Natural killer cell (primary cell): ENCODE results near the gene CMTR2. TPM values are rescaled to one million over a fixed set of nuclear protein-coding genes. Genes with fewer than 3 reads are reported as not detected.

Experiments
- ATAC-seq, 3 donors: fragments of 150-1000 bp in 2 of 3; fragments of 200-7000 bp in 1 of 3; cut with Tn5 transposase; 1 replicate in 1 of 3; 2 replicates in 2 of 3; pipeline ENCODE4 v1.10.0; 2021; ENCODE audit warnings: mild to moderate bottlenecking in 2 of 3, moderate library complexity in 2 of 3
- DNase-seq, 2 donors: peaks; one replicate each; pipeline versions ENCODE4 v3.0.0 to v3.0.0-alpha.2; 2013 to 2021; ENCODE audit warnings: mixed read lengths in 1 of 2
- H3K27ac ChIP-seq: one replicate; pipeline ENCODE4 v1.5.1; 2013; ENCODE audit warnings: mild to moderate bottlenecking, low read length
- H3K27me3 ChIP-seq: one replicate; pipeline ENCODE4 v1.6.1; 2013; ENCODE audit warnings: low read length; ENCODE audit not compliant: control insufficient read depth, insufficient read depth
- H3K36me3 ChIP-seq: one replicate; pipeline ENCODE4 v1.6.1; 2013; ENCODE audit warnings: low read length; ENCODE audit not compliant: control insufficient read depth, insufficient read depth
- H3K4me1 ChIP-seq: one replicate; pipeline ENCODE4 v1.6.1; 2013; ENCODE audit warnings: low read length; ENCODE audit not compliant: control insufficient read depth, insufficient read depth
- H3K4me3 ChIP-seq: one replicate; pipeline ENCODE4 v1.5.1; 2013; ENCODE audit warnings: low read length
- H3K9me3 ChIP-seq: one replicate; pipeline ENCODE4 v1.6.1; 2013; ENCODE audit warnings: low read length; ENCODE audit not compliant: control insufficient read depth, insufficient read depth
- H3K27ac Mint-ChIP-seq, 2 donors: one replicate each; pipeline ENCODE4 v1.8.0; 2022; ENCODE audit warnings: mild to moderate bottlenecking in 2 of 2, mixed read lengths in 2 of 2, moderate library complexity in 1 of 2
- H3K27me3 Mint-ChIP-seq, 2 donors: one replicate each; pipeline ENCODE4 v1.8.0; 2022; ENCODE audit warnings: low read depth in 2 of 2, mixed read lengths in 2 of 2
- H3K36me3 Mint-ChIP-seq: one replicate; pipeline ENCODE4 v1.8.0; 2022; ENCODE audit warnings: mixed read lengths
- H3K4me1 Mint-ChIP-seq, 2 donors: one replicate each; pipeline ENCODE4 v1.8.0; 2022; ENCODE audit warnings: mixed read lengths in 2 of 2
- H3K4me3 Mint-ChIP-seq: one replicate; pipeline ENCODE4 v1.8.0; 2022; ENCODE audit warnings: mild to moderate bottlenecking, moderate library complexity, mixed read lengths
- H3K9me3 Mint-ChIP-seq, 2 donors: one replicate each; pipeline ENCODE4 v1.8.0; 2022; ENCODE audit warnings: mixed read lengths in 2 of 2
- WGBS: methylation state at CpG from one replicate; pipeline ENCODE4 v1.1.7; 2013; ENCODE audit warnings: missing lambda C conversion rate; ENCODE audit not compliant: insufficient coverage; 5-methylcytosine and 5-hydroxymethylcytosine counted together
- intact Hi-C: fragments of 100-400 bp; cut with micrococcal nuclease; formaldehyde crosslinking; loops from one replicate; pipeline ENCODE4 v1.14.2; 2022
- total RNA-seq, 4 donors: library from RNA; stranded (reverse); fragments of 120-200 nt in 1 of 4; gene quantifications; one replicate each; pipeline versions ENCODE4 v1.2.3 to v1.2.4, GENCODE V29; 2013 to 2022
- TF ChIP-seq, protein P1 (sequence below): fragments of 200-600 bp; IDR thresholded peaks from one replicate; pipeline ENCODE4 v1.8.0; 2022; ENCODE audit warnings: antibody characterized with exemption

The CMTR2 gene
- total RNA-seq, 3 donors from 2014 or later (not counting 1 experiment from before 2014, with no cell fraction given), result 18.1 to 37.2 (median 23.1) TPM

DNA sequence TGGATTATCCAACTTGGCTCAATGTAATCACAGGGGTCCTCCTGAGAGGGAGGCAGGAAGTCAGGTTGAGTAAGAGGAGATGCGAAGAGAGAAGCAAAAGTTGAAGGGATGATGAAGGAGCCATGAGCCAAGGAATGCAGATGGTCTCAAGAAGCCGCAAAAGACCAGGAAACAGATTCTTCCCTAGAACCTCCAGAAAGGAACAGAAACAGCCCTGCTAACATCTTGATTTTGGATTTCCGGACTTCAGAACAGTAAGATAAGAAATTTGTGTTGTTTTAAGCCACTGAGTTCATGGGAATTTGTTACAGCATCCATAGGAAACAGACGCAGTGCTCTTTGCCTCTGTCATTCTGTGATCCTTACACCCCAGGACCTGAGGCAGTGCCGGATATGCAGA, 26.8 kb downstream of the CMTR2 start:
- Mint-ChIP-seq H3K4me3 (no peak overlapping the region), H3K27me3 (peaks cover 0 to 6% of the 10 kb centered on the region in 2 donors), H3K36me3 (no peaks in the 10 kb centered on the region), H3K9me3 (no peaks in the 10 kb centered on the region), H3K27ac (no peak overlapping the region), H3K4me1 (peaks cover 20 to 33% of the 10 kb centered on the region in 2 donors)
- no peak overlapping the region for H3K4me3 ChIP-seq
- DNase-seq (no peak), ATAC-seq (no peak)
- no peak overlapping the region for H3K27ac ChIP-seq
- TF ChIP-seq, protein P1, sequence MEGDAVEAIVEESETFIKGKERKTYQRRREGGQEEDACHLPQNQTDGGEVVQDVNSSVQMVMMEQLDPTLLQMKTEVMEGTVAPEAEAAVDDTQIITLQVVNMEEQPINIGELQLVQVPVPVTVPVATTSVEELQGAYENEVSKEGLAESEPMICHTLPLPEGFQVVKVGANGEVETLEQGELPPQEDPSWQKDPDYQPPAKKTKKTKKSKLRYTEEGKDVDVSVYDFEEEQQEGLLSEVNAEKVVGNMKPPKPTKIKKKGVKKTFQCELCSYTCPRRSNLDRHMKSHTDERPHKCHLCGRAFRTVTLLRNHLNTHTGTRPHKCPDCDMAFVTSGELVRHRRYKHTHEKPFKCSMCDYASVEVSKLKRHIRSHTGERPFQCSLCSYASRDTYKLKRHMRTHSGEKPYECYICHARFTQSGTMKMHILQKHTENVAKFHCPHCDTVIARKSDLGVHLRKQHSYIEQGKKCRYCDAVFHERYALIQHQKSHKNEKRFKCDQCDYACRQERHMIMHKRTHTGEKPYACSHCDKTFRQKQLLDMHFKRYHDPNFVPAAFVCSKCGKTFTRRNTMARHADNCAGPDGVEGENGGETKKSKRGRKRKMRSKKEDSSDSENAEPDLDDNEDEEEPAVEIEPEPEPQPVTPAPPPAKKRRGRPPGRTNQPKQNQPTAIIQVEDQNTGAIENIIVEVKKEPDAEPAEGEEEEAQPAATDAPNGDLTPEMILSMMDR, result no peak
- H3K27me3 ChIP-seq, result no peaks in the 10 kb centered on the region
- intact Hi-C loops, result no loop called here
- peaks cover 15% of the 10 kb centered on the region for H3K4me1 ChIP-seq
- H3K9me3 ChIP-seq, result no peaks in the 10 kb centered on the region
- WGBS, result 96% methylated on average over 5 of the region's 5 CpGs
- H3K36me3 ChIP-seq, result no peaks in the 10 kb centered on the region

DNA sequence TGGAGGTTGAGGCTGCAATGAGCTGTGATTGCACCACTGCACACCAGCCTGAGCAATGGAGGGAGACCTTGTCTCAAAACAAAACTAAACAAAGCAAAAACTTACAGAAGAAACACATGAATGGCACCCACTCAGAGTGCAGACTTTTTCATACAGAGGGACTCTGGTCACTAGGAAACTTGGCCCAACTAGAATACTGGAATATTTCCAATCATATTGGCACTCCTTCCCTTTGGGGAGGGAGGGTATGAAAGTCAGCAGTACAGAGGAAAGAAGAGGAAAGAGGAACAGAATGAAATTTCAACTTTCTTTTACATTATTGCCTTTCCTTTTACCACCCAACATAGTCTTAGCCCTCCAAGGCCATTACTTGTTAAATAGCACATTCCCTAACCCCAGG, 28.2 kb downstream of the CMTR2 start:
- no peak for ATAC-seq
- H3K4me1 Mint-ChIP-seq, result peaks cover 26 to 44% of the 10 kb centered on the region in 2 donors

DNA sequence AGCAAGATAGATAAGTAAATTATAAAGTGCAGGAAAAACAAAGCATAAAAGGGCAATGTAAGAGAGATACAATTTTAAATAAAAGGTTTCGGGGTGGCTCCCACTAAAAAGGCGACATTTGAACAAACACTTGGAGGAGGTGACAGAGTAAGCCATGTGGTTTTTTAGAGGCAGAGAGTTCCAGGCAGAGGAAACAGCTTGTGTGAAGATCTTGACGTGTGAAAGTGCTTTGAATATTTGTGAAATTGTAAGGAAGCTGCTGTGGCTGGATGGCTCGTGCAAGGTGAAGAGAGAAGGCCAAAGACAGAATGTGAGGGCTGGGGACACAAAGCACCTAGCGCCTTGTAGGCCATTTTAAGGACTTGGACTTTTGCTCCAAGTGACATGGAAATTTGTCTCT, 30.1 kb downstream of the CMTR2 start:
- H3K27ac ChIP-seq, result peak overlapping the region; percentile 44
- TF ChIP-seq, protein P1, result no peak
- peak overlapping the region; percentile 61 to 65 for H3K27ac Mint-ChIP-seq
- ATAC-seq (peak; percentile 67 to 76 (median 70)), DNase-seq (peak in 1 of 2 donors; percentile 2)
- peaks cover 45 to 61% of the 10 kb centered on the region in 2 donors for H3K4me1 Mint-ChIP-seq
- H3K9me3 ChIP-seq, result no peaks in the 10 kb centered on the region
- peaks cover 0 to 6% of the 10 kb centered on the region in 2 donors for H3K27me3 Mint-ChIP-seq
- H3K36me3 ChIP-seq, result no peaks in the 10 kb centered on the region
- peak overlapping the region; percentile 70 for H3K4me3 Mint-ChIP-seq
- H3K9me3 Mint-ChIP-seq, result no peaks in the 10 kb centered on the region
- H3K27me3 ChIP-seq, result no peaks in the 10 kb centered on the region
- no peak overlapping the region for H3K4me3 ChIP-seq
- no peaks in the 10 kb centered on the region for H3K36me3 Mint-ChIP-seq
- WGBS, result 8% methylated on average over 5 of the region's 5 CpGs
- H3K4me1 ChIP-seq, result peaks cover 26% of the 10 kb centered on the region
- intact Hi-C loops, result loop anchor here (2.0 kb wide), 1 partner anchor 30 kb away; the partner anchor contains the start of gene CMTR2

More for the DNA sequence above, 28.2 kb downstream of the CMTR2 start:
- Histone ChIP-seq H3K4me1 (peaks cover 15% of the 10 kb centered on the region), H3K4me3 (no peak overlapping the region), H3K9me3 (no peaks in the 10 kb centered on the region), H3K36me3 (no peaks in the 10 kb centered on the region), H3K27ac (no peak overlapping the region), H3K27me3 (no peaks in the 10 kb centered on the region)
- DNase-seq, result no peak
- Mint-ChIP-seq H3K36me3 (no peaks in the 10 kb centered on the region), H3K27me3 (peaks cover 0 to 6% of the 10 kb centered on the region in 2 donors), H3K27ac (no peak overlapping the region), H3K4me3 (no peak overlapping the region), H3K9me3 (no peaks in the 10 kb centered on the region)
- TF ChIP-seq, protein P1, result no peak
- intact Hi-C loops, result no loop called here

DNA sequence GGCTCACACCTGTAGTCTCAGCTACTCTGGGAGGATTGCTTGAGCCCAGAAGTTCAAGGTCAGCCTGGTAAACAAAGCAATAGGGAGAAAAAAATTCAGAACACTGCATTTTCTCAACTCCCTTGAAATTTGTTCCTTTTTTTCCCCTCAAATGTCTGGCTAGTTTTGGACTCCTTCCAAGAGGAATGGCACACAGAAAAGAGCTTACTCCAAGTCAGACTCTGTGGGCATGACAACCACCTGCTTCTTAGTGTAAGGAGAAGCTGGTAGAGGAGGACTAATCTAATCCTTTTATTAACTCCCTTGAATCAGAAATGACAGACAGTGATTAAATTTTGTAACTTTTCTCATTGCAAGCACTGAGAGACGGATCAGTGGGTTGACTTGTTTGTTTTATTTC, 30.8 kb downstream of the CMTR2 start:
- no peaks in the 10 kb centered on the region for H3K36me3 ChIP-seq
- no peaks in the 10 kb centered on the region for H3K9me3 ChIP-seq
- peaks cover 0 to 6% of the 10 kb centered on the region in 2 donors for H3K27me3 Mint-ChIP-seq
- H3K4me3 Mint-ChIP-seq, result peak overlapping the region; percentile 70
- TF ChIP-seq, protein P1, result no peak
- H3K4me3 ChIP-seq, result no peak overlapping the region
- H3K36me3 Mint-ChIP-seq, result no peaks in the 10 kb centered on the region
- no peak for ATAC-seq
- H3K9me3 Mint-ChIP-seq, result no peaks in the 10 kb centered on the region
- peaks cover 46 to 61% of the 10 kb centered on the region in 2 donors for H3K4me1 Mint-ChIP-seq
- intact Hi-C loops, result loop anchor here (2.0 kb wide), 1 partner anchor 30 kb away; the partner anchor contains the start of gene CMTR2
- no peak for DNase-seq
- H3K27ac Mint-ChIP-seq, result peak overlapping the region in 1 of 2 donors; percentile 61
- no peak overlapping the region for H3K27ac ChIP-seq
- H3K4me1 ChIP-seq, result peaks cover 26% of the 10 kb centered on the region
- 85% methylated on average over 1 of the region's 1 CpG for WGBS
- no peaks in the 10 kb centered on the region for H3K27me3 ChIP-seq
